Erythroblast (primary cell): Measurements from ENCODE around the gene TNFAIP6.

Source experiments
- GATA1 ChIP-seq: IDR thresholded peaks from 2 replicates; pipeline ENCODE4 v1.6.1; 2011; ENCODE audit warnings: low read depth, mild to moderate bottlenecking, control low read depth, low read length, moderate library complexity
- POLR2A ChIP-seq: IDR thresholded peaks from 2 replicates; pipeline ENCODE4 v1.6.1; 2011; ENCODE audit warnings: mild to moderate bottlenecking, low read length

DNA sequence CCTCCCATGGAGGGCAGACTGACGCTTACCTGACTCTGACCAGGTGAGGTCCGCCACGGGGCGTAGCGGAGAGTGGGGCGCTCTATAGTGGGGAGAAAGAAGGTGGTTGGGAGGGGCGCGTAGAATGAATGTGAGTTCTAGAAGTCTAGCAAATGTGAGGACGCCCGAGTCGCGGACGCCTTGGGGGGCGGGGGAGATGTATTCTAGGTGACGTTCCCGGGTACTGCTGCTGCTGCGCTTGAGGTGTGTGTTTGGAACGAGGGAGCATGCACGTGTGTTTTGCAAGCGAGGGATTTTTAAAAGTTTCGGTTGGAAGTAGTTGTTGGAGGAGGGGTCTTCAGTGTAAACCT lies 53.1 kb downstream of the TNFAIP6 start:
- TF ChIP-seq POLR2A (no peak), GATA1 (no peak)
